Coronary artery (tissue), 2 donors: Measurements from ENCODE around the gene RCSD1.

Source experiments
- DNase-seq: peaks from one replicate; pipeline ENCODE4 v3.0.0-alpha.2; 2017; ENCODE audit warnings: low spot score
- H3K27ac ChIP-seq, 2 donors: fragments of 200-600 bp; sonication (generic); one replicate each; pipeline ENCODE4 v1.5.1; 2016 to 2019
- H3K4me3 ChIP-seq: fragments of 200-600 bp; sonication (generic); 2 replicates; pipeline ENCODE4 v1.5.1; 2016; ENCODE audit warnings: mild to moderate bottlenecking, moderate library complexity
- TF ChIP-seq, protein P1 (sequence below): fragments of 200-600 bp; sonication (generic); IDR thresholded peaks from one replicate; pipeline ENCODE4 v1.5.1; 2019; ENCODE audit warnings: antibody characterized with exemption

The RCSD1 gene

GRCh38 chr1:167698313-167698712 is 68.3 kb downstream of the RCSD1 start:
- no peak for DNase-seq
- Histone ChIP-seq H3K4me3 (no peak overlapping the region), H3K27ac (no peak overlapping the region)
- TF ChIP-seq, protein P1, sequence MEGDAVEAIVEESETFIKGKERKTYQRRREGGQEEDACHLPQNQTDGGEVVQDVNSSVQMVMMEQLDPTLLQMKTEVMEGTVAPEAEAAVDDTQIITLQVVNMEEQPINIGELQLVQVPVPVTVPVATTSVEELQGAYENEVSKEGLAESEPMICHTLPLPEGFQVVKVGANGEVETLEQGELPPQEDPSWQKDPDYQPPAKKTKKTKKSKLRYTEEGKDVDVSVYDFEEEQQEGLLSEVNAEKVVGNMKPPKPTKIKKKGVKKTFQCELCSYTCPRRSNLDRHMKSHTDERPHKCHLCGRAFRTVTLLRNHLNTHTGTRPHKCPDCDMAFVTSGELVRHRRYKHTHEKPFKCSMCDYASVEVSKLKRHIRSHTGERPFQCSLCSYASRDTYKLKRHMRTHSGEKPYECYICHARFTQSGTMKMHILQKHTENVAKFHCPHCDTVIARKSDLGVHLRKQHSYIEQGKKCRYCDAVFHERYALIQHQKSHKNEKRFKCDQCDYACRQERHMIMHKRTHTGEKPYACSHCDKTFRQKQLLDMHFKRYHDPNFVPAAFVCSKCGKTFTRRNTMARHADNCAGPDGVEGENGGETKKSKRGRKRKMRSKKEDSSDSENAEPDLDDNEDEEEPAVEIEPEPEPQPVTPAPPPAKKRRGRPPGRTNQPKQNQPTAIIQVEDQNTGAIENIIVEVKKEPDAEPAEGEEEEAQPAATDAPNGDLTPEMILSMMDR: no peak

GRCh38 chr1:167701510-167701909 is 71.5 kb downstream of the RCSD1 start:
- DNase-seq: no peak
- H3K27ac ChIP-seq: no peak overlapping the region
- H3K4me3 ChIP-seq: no peak overlapping the region
- TF ChIP-seq, protein P1: no peak

- DNase-seq: no peak
- Histone ChIP-seq H3K27ac (no peak overlapping the region), H3K4me3 (no peak overlapping the region)
- TF ChIP-seq, protein P1: no peak
Measured at GRCh38 chr1:167703557-167703956, 73.5 kb downstream of the RCSD1 start.

DNA sequence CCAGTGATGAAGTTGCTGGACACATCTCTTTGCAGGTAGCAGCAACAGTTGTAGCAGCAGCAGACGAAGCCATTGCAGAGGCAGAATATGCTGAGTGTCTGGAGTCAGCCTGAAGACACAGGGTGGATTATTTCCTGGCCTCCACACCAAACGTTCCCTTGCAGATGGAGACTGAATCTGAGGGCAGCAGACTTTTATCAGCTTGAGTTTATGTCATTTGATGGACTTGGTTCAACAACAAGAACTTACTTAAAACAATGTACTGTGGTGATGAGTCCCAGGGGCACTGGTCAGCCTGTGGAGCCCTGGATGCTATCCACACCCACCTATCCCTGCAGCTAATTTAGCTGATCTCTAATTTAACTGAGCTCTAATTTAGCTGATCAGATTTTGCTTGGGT is 74.7 kb downstream of the RCSD1 start:
- no peak for DNase-seq
- no peak overlapping the region for H3K27ac ChIP-seq
- no peak overlapping the region for H3K4me3 ChIP-seq
- TF ChIP-seq, protein P1: no peak

DNA sequence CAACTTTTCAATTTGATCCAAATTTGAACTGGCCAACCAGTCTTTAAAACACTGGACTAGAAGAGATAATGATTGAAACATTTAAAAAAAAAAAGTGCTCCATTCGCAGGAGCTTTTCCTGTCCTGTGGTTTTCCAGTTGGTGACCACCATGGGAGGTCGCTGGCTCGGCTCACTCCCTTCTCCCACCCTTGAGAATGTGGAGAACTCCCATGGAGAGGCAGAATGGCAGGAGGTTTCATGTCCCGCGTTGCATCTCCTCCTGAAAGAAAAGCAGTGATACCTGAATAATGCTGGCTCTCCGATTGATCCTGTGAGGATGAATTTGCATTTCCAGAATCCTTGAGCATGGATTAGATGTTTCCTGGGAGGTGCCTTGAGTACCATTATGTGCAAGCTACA is 75.2 kb downstream of the RCSD1 start:
- TF ChIP-seq, protein P1: no peak
- DNase-seq: no peak
- Histone ChIP-seq H3K27ac (no peak overlapping the region), H3K4me3 (no peak overlapping the region)

- DNase-seq: no peak
- TF ChIP-seq, protein P1: no peak
- Histone ChIP-seq H3K4me3 (no peak overlapping the region), H3K27ac (no peak overlapping the region)
Measured at GRCh38 chr1:167706363-167706762, 76.3 kb downstream of the RCSD1 start.

DNA sequence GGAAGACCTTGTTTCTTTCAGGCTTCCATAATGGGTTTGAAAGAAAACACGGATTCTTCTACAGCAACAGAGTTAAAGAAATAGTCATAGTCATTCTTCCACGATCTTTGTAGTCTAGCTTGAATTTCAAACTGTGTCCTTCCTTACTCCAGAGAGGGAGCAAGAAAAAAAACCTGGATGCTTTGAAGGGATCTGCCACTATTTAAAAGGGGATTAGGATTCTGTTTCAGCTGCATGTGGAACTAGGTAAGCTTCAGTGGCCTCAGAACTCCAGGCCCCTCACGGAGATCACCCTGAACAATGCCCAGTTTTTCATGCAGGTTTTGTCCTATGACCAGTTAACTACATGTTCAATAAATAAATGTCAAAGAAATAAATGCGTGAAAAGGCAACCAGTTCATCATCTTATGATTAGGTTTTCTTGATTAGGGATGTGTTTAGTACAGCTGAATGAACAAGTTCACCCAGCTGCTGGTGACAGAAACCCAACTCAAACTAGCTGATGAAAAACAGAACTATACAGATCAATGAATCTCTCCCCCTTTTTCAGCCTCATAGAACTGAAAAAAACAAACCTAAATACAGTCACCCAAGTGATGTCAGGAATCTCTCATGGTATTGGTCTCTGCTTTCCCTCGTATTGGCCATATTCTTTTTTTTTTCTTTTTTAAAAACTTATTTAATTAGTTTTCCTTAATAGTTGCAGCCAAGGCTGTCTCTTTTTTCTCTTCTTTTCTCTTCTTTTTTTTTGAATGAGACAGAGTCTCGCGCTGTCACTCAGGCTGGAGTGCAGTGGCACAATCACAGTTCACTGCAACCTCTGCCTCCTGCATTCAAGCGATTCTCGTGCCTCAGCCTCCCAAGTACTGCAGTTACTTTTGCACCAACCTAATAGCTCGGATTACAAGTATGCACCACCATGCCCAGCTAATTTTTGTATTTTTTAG is 77.2 kb downstream of the RCSD1 start:
- Histone ChIP-seq H3K4me3 (no peak overlapping the region), H3K27ac (no peak overlapping the region)
- TF ChIP-seq, protein P1: no peak
- DNase-seq: no peak
